Smooth muscle cell (in vitro differentiated cells): ENCODE data around the gene OPRD1. TPM values are rescaled to one million over a fixed set of nuclear protein-coding genes. Genes with fewer than 3 reads are reported as not detected.

Experiments
- DNase-seq: peaks from one replicate; lab custom pipeline; 2025; ENCODE audit not compliant: unreplicated experiment; lab: John Stamatoyannopoulos, UW
- H2AFZ ChIP-seq: fragments of 200-600 bp; sonication (generic); 2 replicates; pipeline ENCODE4 v1.6.0; 2016; ENCODE audit warnings: antibody characterized with exemption, low read depth, mild to moderate bottlenecking
- H3F3A ChIP-seq: fragments of 200-600 bp; sonication (generic); 2 replicates; pipeline ENCODE4 v1.6.0; 2017; ENCODE audit warnings: antibody characterized with exemption, low read depth
- H3K27ac ChIP-seq: fragments of 200-600 bp; sonication (generic); 2 replicates; pipeline ENCODE4 v1.5.1; 2016; ENCODE audit warnings: low read depth, mild to moderate bottlenecking
- H3K27me3 ChIP-seq: fragments of 200-600 bp; sonication (generic); 2 replicates; pipeline ENCODE4 v1.6.1; 2016; ENCODE audit warnings: low read depth, mild to moderate bottlenecking
- H3K36me3 ChIP-seq: fragments of 200-600 bp; sonication (generic); 2 replicates; pipeline ENCODE4 v1.5.1; 2016; ENCODE audit warnings: low read depth
- H3K4me1 ChIP-seq: fragments of 200-600 bp; sonication (generic); 2 replicates; pipeline ENCODE4 v1.5.1; 2016; ENCODE audit warnings: low read depth
- H3K4me2 ChIP-seq: fragments of 200-600 bp; sonication (generic); 2 replicates; pipeline ENCODE4 v1.6.0; 2016; ENCODE audit warnings: mild to moderate bottlenecking
- H3K4me3 ChIP-seq: fragments of 200-600 bp; sonication (generic); 2 replicates; pipeline ENCODE4 v1.5.1; 2016; ENCODE audit warnings: mild to moderate bottlenecking
- H3K79me2 ChIP-seq: fragments of 200-600 bp; sonication (generic); 2 replicates; pipeline ENCODE4 v1.6.0; 2016; ENCODE audit warnings: low read depth, mild to moderate bottlenecking
- H3K9ac ChIP-seq: fragments of 200-600 bp; sonication (generic); 2 replicates; pipeline ENCODE4 v1.6.0; 2016; ENCODE audit warnings: low read depth
- H3K9me3 ChIP-seq: fragments of 200-600 bp; sonication (generic); replicated peaks from 2 replicates; pipeline ENCODE4 v1.5.1; 2016; ENCODE audit warnings: low read depth
- H4K20me1 ChIP-seq: fragments of 200-600 bp; sonication (generic); 2 replicates; pipeline ENCODE4 v1.6.0; 2016; ENCODE audit warnings: low read depth
- WGBS: methylation state at CpG from one replicate; pipeline ENCODE4 v1.1.7; 2016; ENCODE audit warnings: low lambda C conversion rate; 5-methylcytosine and 5-hydroxymethylcytosine counted together
- polyA plus RNA-seq: library from polyadenylated mRNA; unstranded; fragments of >200 nt; fragmentation: Nextera tagmentation; extraction: Ambion mirVana; gene quantifications from 2 replicates; pipeline ENCODE4 v1.2.1, GENCODE V29; 2016
- total RNA-seq: library from RNA; depleted of rRNA; stranded (reverse); fragments of >200 nt; gene quantifications from 2 replicates; pipeline ENCODE4 v1.2.3, GENCODE V29; 2014
- TF ChIP-seq, protein P1 (sequence below): fragments of 200-600 bp; sonication (generic); IDR thresholded peaks from 2 replicates; pipeline ENCODE4 v1.5.1; 2017; ENCODE audit warnings: borderline replicate concordance, mild to moderate bottlenecking, antibody characterized with exemption; ENCODE audit not compliant: insufficient read depth, poor library complexity, severe bottlenecking

Gene OPRD1
- total and polyA plus RNA-seq, 2 experiments from 2014 or later = 0.90 to 1.5 TPM

DNA sequence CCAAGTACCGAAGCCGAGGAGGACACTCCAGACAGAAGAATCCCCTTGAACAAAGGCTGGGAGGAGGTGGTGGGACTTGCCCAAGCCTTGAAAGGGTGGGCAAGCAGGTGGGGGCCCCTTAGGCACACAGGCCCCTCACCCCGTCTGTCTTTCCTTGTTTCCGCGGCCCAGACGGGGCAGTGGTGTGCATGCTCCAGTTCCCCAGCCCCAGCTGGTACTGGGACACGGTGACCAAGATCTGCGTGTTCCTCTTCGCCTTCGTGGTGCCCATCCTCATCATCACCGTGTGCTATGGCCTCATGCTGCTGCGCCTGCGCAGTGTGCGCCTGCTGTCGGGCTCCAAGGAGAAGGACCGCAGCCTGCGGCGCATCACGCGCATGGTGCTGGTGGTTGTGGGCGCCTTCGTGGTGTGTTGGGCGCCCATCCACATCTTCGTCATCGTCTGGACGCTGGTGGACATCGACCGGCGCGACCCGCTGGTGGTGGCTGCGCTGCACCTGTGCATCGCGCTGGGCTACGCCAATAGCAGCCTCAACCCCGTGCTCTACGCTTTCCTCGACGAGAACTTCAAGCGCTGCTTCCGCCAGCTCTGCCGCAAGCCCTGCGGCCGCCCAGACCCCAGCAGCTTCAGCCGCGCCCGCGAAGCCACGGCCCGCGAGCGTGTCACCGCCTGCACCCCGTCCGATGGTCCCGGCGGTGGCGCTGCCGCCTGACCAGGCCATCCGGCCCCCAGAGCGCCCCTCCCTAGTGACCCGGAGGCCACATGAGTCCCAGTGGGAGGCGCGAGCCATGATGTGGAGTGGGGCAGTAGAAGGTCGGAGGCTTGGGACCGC, 50.8 kb downstream of the OPRD1 start:
- 97% methylated on average over 66 of the region's 66 CpGs for WGBS
- H3K9me3 ChIP-seq = no peaks in the 10 kb centered on the region
- H3K36me3 ChIP-seq = no peaks in the 10 kb centered on the region
- H3K4me1 ChIP-seq = peaks cover 11% of the 10 kb centered on the region
- H3K27ac ChIP-seq = no peak overlapping the region
- H3F3A ChIP-seq = no peaks in the 10 kb centered on the region
- no peaks in the 10 kb centered on the region for H3K79me2 ChIP-seq
- no peaks in the 10 kb centered on the region for H3K27me3 ChIP-seq
- DNase-seq = no peak
- no peak overlapping the region for H3K4me3 ChIP-seq
- no peaks in the 10 kb centered on the region for H4K20me1 ChIP-seq
- no peak overlapping the region for H3K9ac ChIP-seq
- no peak overlapping the region for H2AFZ ChIP-seq
- TF ChIP-seq, protein P1, sequence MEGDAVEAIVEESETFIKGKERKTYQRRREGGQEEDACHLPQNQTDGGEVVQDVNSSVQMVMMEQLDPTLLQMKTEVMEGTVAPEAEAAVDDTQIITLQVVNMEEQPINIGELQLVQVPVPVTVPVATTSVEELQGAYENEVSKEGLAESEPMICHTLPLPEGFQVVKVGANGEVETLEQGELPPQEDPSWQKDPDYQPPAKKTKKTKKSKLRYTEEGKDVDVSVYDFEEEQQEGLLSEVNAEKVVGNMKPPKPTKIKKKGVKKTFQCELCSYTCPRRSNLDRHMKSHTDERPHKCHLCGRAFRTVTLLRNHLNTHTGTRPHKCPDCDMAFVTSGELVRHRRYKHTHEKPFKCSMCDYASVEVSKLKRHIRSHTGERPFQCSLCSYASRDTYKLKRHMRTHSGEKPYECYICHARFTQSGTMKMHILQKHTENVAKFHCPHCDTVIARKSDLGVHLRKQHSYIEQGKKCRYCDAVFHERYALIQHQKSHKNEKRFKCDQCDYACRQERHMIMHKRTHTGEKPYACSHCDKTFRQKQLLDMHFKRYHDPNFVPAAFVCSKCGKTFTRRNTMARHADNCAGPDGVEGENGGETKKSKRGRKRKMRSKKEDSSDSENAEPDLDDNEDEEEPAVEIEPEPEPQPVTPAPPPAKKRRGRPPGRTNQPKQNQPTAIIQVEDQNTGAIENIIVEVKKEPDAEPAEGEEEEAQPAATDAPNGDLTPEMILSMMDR = no peak
- H3K4me2 ChIP-seq = no peak overlapping the region

DNA sequence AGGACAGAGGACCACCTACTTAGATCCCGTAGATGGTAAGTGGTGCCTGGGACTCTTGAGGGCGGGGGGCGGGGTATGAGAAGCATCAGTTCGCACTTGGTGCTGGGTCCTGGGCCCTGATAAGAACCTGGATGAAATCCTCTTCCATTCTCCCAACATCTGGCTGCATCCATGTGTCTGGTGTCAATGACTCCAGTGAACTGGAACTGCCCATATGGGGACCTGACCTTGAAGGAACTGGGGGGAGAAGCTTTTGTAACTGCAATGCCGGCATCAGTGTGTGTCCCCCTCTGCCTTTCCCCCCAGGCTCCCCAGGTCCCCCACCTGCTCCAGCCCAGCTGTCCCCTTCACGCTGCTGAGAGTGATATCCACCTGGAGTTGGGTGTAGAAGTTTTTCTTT, 52.7 kb downstream of the OPRD1 start:
- H3K27me3 ChIP-seq = no peaks in the 10 kb centered on the region
- no peaks in the 10 kb centered on the region for H3K36me3 ChIP-seq
- no peaks in the 10 kb centered on the region for H3K79me2 ChIP-seq
- H2AFZ ChIP-seq = no peak overlapping the region
- H3K4me3 ChIP-seq = no peak overlapping the region
- H3K9ac ChIP-seq = no peak overlapping the region
- peaks cover 11% of the 10 kb centered on the region for H3K4me1 ChIP-seq
- TF ChIP-seq, protein P1 = no peak
- no peaks in the 10 kb centered on the region for H3K9me3 ChIP-seq
- no peaks in the 10 kb centered on the region for H3F3A ChIP-seq
- no peaks in the 10 kb centered on the region for H4K20me1 ChIP-seq
- H3K27ac ChIP-seq = no peak overlapping the region
- WGBS = 91% methylated on average over 6 of the region's 6 CpGs
- no peak overlapping the region for H3K4me2 ChIP-seq
- no peak for DNase-seq

DNA sequence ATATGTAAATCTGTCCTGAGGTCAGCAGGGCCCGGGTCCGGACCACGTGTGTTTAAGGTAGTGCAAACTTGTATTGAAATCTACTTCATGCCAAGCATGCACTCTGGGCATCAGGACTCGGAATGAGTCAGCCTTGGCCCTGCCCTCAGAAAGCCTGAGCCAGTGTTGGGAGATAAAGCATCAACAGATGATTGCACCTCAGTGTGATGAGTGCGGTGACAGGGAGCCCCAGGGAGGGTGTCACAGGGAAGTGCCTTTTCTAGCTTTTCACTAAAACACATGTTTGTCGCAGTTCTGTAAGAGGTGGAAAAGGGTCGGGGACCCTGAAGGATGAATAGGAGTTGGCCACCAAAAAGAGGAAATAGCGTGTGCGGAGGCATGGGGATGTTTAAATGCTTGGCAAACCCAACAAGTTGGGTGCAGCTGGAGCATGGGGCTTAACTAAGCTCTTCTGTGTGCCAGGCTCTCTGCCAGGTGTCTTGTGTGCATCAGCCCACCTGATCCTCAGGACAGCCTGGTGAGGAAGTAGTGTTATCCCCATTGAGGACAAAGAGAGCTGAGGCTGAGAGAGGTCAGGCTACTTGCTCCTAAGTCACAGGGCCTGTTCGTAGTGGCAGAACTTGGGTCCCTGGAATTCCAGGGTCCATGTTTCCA, 54.2 kb downstream of the OPRD1 start:
- no peaks in the 10 kb centered on the region for H4K20me1 ChIP-seq
- no peak overlapping the region for H3K9ac ChIP-seq
- TF ChIP-seq, protein P1 = no peak
- peaks cover 11% of the 10 kb centered on the region for H3K4me1 ChIP-seq
- H2AFZ ChIP-seq = no peak overlapping the region
- no peak overlapping the region for H3K27ac ChIP-seq
- H3K4me2 ChIP-seq = no peak overlapping the region
- H3K4me3 ChIP-seq = no peak overlapping the region
- no peaks in the 10 kb centered on the region for H3K36me3 ChIP-seq
- H3F3A ChIP-seq = no peaks in the 10 kb centered on the region
- 89% methylated on average over 10 of the region's 10 CpGs for WGBS
- no peak for DNase-seq
- H3K79me2 ChIP-seq = no peaks in the 10 kb centered on the region
- no peaks in the 10 kb centered on the region for H3K27me3 ChIP-seq
- no peaks in the 10 kb centered on the region for H3K9me3 ChIP-seq
